Thyroid gland (tissue), 4 donors: ENCODE measurements around the gene DLX2.

Experiments
- CTCF ChIP-seq, 6 experiments: fragments of 200-600 bp in 3 of 6; fragments of 450-650 bp in 3 of 6; sonication (generic) in 3 of 6; IDR thresholded peaks; one replicate each; pipeline ENCODE4 v1.5.1; 2016 to 2019; ENCODE audit warnings: antibody characterized with exemption in 6 of 6, mild to moderate bottlenecking in 2 of 6, inconsistent platforms in 1 of 6, moderate library complexity in 1 of 6
- POLR2A ChIP-seq, 2 donors: fragments of 450-650 bp; IDR thresholded peaks; one replicate each; pipeline ENCODE4 v1.6.1; 2017; ENCODE audit warnings: antibody characterized with exemption in 2 of 2, mild to moderate bottlenecking in 2 of 2, moderate library complexity in 1 of 2

GRCh38 chr2:172099472-172100079 lies 3.1 kb downstream of the DLX2 start:
- TF ChIP-seq CTCF (IDR thresholded peaks at IDR 0.05) (no peak), POLR2A (IDR thresholded peaks at IDR 0.05) (no peak)
